OCI-LY3 (cell line): Measurements from ENCODE around the gene PAPOLG.

Experiments used
- H2AFZ ChIP-seq: fragments of 200-600, 300-600 bp; shearing (Covaris generic); 2 replicates; pipeline ENCODE4 v1.6.0; 2014; ENCODE audit warnings: antibody characterized with exemption, low read depth, low read length
- H3K27ac ChIP-seq: fragments of 200-600, 300-600 bp; sonication (generic); 2 replicates; pipeline ENCODE4 v1.5.1; 2014; ENCODE audit warnings: mild to moderate bottlenecking, low read length, moderate library complexity, mixed read lengths
- H3K27me3 ChIP-seq: fragments of 200-600, 300-600 bp; sonication (generic); 2 replicates; pipeline ENCODE4 v1.6.1; 2014; ENCODE audit warnings: low read depth, low read length, mixed read lengths
- H3K36me3 ChIP-seq: fragments of 200-600, 300-600 bp; sonication (generic); replicated peaks from 2 replicates; pipeline ENCODE3; 2014; ENCODE audit warnings: low read depth, low read length, mixed read lengths
- H3K4me1 ChIP-seq: fragments of 300-600, 200-600 bp; sonication (generic); 2 replicates; pipeline ENCODE4 v1.6.1; 2014; ENCODE audit warnings: low read length, mixed read lengths
- H3K4me2 ChIP-seq: fragments of 200-600, 300-600 bp; sonication (generic); 2 replicates; pipeline ENCODE4 v1.6.1; 2014; ENCODE audit warnings: low read length, mixed read lengths
- H3K4me3 ChIP-seq: fragments of 300-600, 200-600 bp; sonication (generic); 2 replicates; pipeline ENCODE4 v1.5.1; 2014; ENCODE audit warnings: antibody characterized with exemption, mild to moderate bottlenecking, low read length, moderate library complexity
- H3K79me2 ChIP-seq: fragments of 300-600, 200-600 bp; shearing (Covaris generic); 2 replicates; pipeline ENCODE4 v1.6.1; 2014; ENCODE audit warnings: mild to moderate bottlenecking, low read length, mixed read lengths
- H3K9ac ChIP-seq: fragments of 300-600, 200-600 bp; shearing (Covaris generic); 2 replicates; pipeline ENCODE4 v1.6.0; 2014; ENCODE audit warnings: mild to moderate bottlenecking, low read length, moderate library complexity
- H3K9me3 ChIP-seq: fragments of 200-600, 300-600 bp; shearing (Covaris generic); 2 replicates; pipeline ENCODE4 v1.6.1; 2014; ENCODE audit warnings: low read length, mixed read lengths; ENCODE audit not compliant: insufficient read depth
- H4K20me1 ChIP-seq: fragments of 200-600, 300-600 bp; sonication (generic); 2 replicates; pipeline ENCODE4 v1.6.1; 2016; ENCODE audit warnings: low read length, mixed read lengths; ENCODE audit not compliant: insufficient read depth
- EZH2phosphoT487 ChIP-seq: fragments of 200-600 bp; shearing (Covaris generic); IDR thresholded peaks from 2 replicates; pipeline ENCODE4 v1.6.1; 2018; ENCODE audit warnings: antibody characterized with exemption, mixed run types, low read depth
- TF ChIP-seq, protein P1 (sequence below): fragments of 200-600, 300-600 bp; sonication (generic); IDR thresholded peaks from 2 replicates; pipeline ENCODE4 v1.5.1; 2014; ENCODE audit warnings: antibody characterized with exemption, low read length, low read depth

PAPOLG gene

DNA sequence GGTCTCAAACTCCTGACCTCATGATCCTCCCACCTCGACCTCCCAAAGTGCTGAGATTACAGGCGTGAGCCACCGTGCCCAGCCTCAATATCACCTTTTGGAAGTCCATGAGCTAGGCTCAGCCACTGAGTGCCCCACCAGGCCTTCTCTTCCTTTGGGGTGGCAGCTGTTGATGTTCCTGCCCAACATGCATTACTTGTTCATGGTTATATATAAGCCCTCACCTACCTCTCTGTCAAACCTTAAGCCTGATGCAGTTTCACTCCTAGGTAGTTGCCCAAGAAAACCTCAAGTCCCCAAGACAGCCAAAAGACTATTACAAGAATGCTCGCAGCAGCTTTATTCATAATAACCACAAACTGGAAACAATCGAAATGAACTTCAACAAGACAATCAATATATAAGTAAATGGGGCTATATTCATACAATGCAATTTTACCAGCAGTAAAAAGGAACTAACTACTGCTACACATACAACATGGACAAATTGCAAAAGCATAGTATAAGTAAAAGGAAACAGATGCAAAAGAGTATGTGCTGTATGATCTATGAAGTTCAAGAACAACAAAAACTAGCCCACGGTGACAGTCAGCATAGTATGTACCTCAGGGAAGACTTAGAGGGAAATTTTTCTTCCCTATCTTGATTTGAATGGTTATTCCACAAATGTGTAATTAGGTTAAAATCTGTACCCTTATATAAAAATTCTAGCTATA lies 65.7 kb downstream of the PAPOLG start:
- Histone ChIP-seq H3K4me3 (no peak overlapping the region), H3K36me3 (no peaks in the 10 kb centered on the region)

DNA sequence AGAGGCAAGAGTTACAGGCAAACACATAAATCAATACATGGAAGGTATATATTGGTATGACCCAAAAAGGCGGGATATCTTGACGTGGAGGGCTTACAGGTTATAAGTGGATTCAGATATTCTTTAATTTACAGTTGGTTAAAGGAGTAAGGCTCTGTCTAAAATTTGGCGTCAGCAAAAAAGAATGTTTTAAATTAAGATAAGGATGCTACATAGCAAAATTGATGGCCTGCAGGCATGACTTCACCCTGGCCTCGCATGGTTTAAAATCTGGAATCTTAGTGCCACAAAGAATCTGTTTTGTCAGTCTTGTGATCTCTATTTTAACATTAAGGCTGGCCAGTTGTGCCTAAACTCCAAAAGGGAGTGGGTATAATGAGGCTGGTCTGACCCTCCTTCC lies 66.9 kb downstream of the PAPOLG start:
- no peaks in the 10 kb centered on the region for H3K9me3 ChIP-seq
- no peaks in the 10 kb centered on the region for H3K27me3 ChIP-seq
- no peak overlapping the region for H3K27ac ChIP-seq
- H3K79me2 ChIP-seq, result no peaks in the 10 kb centered on the region
- H3K4me3 ChIP-seq, result no peak overlapping the region
- H3K9ac ChIP-seq, result no peak overlapping the region
- no peak overlapping the region for H2AFZ ChIP-seq
- H3K4me2 ChIP-seq, result no peak overlapping the region
- TF ChIP-seq, protein P1, sequence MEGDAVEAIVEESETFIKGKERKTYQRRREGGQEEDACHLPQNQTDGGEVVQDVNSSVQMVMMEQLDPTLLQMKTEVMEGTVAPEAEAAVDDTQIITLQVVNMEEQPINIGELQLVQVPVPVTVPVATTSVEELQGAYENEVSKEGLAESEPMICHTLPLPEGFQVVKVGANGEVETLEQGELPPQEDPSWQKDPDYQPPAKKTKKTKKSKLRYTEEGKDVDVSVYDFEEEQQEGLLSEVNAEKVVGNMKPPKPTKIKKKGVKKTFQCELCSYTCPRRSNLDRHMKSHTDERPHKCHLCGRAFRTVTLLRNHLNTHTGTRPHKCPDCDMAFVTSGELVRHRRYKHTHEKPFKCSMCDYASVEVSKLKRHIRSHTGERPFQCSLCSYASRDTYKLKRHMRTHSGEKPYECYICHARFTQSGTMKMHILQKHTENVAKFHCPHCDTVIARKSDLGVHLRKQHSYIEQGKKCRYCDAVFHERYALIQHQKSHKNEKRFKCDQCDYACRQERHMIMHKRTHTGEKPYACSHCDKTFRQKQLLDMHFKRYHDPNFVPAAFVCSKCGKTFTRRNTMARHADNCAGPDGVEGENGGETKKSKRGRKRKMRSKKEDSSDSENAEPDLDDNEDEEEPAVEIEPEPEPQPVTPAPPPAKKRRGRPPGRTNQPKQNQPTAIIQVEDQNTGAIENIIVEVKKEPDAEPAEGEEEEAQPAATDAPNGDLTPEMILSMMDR, result no peak
- TF ChIP-seq EZH2phosphoT487, result no peak
- no peaks in the 10 kb centered on the region for H4K20me1 ChIP-seq
- no peaks in the 10 kb centered on the region for H3K36me3 ChIP-seq
- peaks cover 27% of the 10 kb centered on the region for H3K4me1 ChIP-seq

More for the DNA sequence above, 65.7 kb downstream of the PAPOLG start:
- Histone ChIP-seq H3K27ac (no peak overlapping the region), H3K27me3 (no peaks in the 10 kb centered on the region), H3K9ac (no peak overlapping the region), H3K4me1 (peaks cover 27% of the 10 kb centered on the region), H3K79me2 (no peaks in the 10 kb centered on the region), H2AFZ (no peak overlapping the region), H4K20me1 (no peaks in the 10 kb centered on the region), H3K4me2 (no peak overlapping the region), H3K9me3 (no peaks in the 10 kb centered on the region)
- TF ChIP-seq EZH2phosphoT487, result no peak
- TF ChIP-seq, protein P1, result no peak

DNA sequence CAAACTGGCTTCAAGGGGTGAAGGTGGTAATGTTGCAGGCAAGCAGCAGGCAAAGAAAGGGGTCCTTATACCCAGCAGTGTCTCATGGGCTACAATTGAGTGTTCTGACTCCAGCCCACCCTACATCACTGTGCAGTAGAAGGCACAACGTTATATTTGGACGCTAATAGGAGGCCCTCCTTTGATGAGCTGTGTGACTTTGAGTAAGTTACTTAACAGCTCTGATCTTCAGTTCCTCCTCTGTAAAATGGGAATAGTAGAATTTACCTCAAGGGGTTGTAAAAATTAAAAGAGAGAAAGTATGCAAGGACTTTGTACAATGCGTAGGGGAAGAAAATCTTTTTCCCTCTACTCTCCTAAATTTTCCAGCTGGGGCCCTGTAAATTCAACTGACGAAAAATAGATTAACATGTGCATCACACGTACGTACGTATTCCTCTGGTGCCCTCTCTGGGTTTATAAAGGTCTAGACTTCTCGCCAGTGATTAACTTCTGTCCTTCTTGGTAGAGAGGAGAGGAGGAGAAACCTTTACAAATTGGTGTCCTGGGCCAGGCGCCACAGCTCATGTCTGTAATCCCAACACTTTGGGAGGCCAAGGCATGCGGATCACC lies 67.7 kb downstream of the PAPOLG start:
- H3K36me3 ChIP-seq, result no peaks in the 10 kb centered on the region
- H3K27ac ChIP-seq, result no peak overlapping the region
- H3K4me3 ChIP-seq, result no peak overlapping the region
- no peaks in the 10 kb centered on the region for H3K79me2 ChIP-seq
- TF ChIP-seq, protein P1, result no peak
- no peak for TF ChIP-seq EZH2phosphoT487
- H3K4me1 ChIP-seq, result peaks cover 20% of the 10 kb centered on the region
- H3K9ac ChIP-seq, result no peak overlapping the region
- H3K4me2 ChIP-seq, result no peak overlapping the region
- H2AFZ ChIP-seq, result no peak overlapping the region
- no peaks in the 10 kb centered on the region for H4K20me1 ChIP-seq
- no peaks in the 10 kb centered on the region for H3K9me3 ChIP-seq
- no peaks in the 10 kb centered on the region for H3K27me3 ChIP-seq

DNA sequence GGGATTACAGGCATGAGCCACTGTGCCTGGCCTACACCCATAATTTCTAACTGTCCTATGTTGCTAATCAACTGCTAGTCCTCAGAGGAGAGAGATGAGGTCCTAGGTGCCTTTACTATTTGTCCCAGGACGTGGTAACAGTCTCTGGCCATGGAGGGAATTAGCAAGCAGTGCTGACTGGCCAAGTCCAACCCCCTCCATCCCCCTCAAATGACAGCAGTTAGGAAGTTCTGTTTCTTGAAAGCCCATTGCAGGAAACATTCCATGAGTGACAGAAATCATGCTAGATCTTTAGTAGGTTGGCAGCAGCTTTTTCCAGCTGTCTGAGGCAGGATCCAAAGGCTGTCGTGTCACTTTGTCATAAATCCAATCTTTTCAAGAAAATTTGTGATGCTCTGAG lies 69.6 kb downstream of the PAPOLG start:
- no peak overlapping the region for H2AFZ ChIP-seq
- no peak overlapping the region for H3K4me2 ChIP-seq
- no peak overlapping the region for H3K9ac ChIP-seq
- H3K4me1 ChIP-seq, result peaks cover 21% of the 10 kb centered on the region
- H4K20me1 ChIP-seq, result no peaks in the 10 kb centered on the region
- no peak overlapping the region for H3K27ac ChIP-seq
- TF ChIP-seq, protein P1, result no peak
- no peak for TF ChIP-seq EZH2phosphoT487
- H3K36me3 ChIP-seq, result no peaks in the 10 kb centered on the region
- no peaks in the 10 kb centered on the region for H3K9me3 ChIP-seq
- H3K4me3 ChIP-seq, result no peak overlapping the region
- H3K27me3 ChIP-seq, result no peaks in the 10 kb centered on the region
- no peaks in the 10 kb centered on the region for H3K79me2 ChIP-seq
